PFSK-1 (cell line): Measurements from ENCODE around the gene SNRNP48.

ENCODE experiments used
- FOXP2 ChIP-seq: optimal IDR thresholded peaks from 2 replicates; pipeline ENCODE3; 2011; ENCODE audit warnings: borderline replicate concordance, control low read depth, inconsistent platforms; ENCODE audit not compliant: insufficient read depth; ENCODE audit errors: extremely low read length, extremely low read depth
- POLR2AphosphoS5 ChIP-seq: IDR thresholded peaks from 2 replicates; pipeline ENCODE4 v1.6.1; 2012; ENCODE audit warnings: low read depth, mild to moderate bottlenecking, control low read depth, low read length, moderate library complexity
- SIN3A ChIP-seq: IDR thresholded peaks from 2 replicates; pipeline ENCODE4 v1.6.1; 2012; ENCODE audit warnings: mild to moderate bottlenecking, low read length, moderate library complexity, borderline replicate concordance; ENCODE audit not compliant: insufficient read depth
- TAF1 ChIP-seq: IDR thresholded peaks from 2 replicates; pipeline ENCODE4 v1.6.1; 2012; ENCODE audit warnings: low read length, control low read depth, borderline replicate concordance; ENCODE audit not compliant: insufficient read depth
- TF ChIP-seq, protein P1 (sequence below), 2 experiments: IDR thresholded peaks; 2 replicates each; pipeline versions ENCODE4 v1.6.1 to v1.8.0; 2011 to 2012; ENCODE audit warnings: low read depth in 2 of 2, low read length in 2 of 2, control low read depth in 1 of 2, inconsistent platforms in 1 of 2, mild to moderate bottlenecking in 1 of 2, moderate library complexity in 1 of 2; ENCODE audit not compliant: insufficient read depth in 1 of 2

DNA sequence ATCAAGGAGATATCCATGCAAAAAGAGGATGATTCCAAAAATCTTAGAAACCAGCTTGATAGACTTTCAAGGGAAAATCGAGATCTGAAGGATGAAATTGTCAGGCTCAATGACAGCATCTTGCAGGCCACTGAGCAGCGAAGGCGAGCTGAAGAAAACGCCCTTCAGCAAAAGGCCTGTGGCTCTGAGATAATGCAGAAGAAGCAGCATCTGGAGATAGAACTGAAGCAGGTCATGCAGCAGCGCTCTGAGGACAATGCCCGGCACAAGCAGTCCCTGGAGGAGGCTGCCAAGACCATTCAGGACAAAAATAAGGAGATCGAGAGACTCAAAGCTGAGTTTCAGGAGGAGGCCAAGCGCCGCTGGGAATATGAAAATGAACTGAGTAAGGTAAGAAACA lies 10.1 kb upstream of the SNRNP48 start:
- no peak for TF ChIP-seq SIN3A
- TF ChIP-seq, protein P1, sequence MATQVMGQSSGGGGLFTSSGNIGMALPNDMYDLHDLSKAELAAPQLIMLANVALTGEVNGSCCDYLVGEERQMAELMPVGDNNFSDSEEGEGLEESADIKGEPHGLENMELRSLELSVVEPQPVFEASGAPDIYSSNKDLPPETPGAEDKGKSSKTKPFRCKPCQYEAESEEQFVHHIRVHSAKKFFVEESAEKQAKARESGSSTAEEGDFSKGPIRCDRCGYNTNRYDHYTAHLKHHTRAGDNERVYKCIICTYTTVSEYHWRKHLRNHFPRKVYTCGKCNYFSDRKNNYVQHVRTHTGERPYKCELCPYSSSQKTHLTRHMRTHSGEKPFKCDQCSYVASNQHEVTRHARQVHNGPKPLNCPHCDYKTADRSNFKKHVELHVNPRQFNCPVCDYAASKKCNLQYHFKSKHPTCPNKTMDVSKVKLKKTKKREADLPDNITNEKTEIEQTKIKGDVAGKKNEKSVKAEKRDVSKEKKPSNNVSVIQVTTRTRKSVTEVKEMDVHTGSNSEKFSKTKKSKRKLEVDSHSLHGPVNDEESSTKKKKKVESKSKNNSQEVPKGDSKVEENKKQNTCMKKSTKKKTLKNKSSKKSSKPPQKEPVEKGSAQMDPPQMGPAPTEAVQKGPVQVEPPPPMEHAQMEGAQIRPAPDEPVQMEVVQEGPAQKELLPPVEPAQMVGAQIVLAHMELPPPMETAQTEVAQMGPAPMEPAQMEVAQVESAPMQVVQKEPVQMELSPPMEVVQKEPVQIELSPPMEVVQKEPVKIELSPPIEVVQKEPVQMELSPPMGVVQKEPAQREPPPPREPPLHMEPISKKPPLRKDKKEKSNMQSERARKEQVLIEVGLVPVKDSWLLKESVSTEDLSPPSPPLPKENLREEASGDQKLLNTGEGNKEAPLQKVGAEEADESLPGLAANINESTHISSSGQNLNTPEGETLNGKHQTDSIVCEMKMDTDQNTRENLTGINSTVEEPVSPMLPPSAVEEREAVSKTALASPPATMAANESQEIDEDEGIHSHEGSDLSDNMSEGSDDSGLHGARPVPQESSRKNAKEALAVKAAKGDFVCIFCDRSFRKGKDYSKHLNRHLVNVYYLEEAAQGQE (IDR thresholded peaks at IDR 0.05; ENCODE audit: insufficient read depth in 1 of 2, low read depth in 2 of 2, low read length in 2 of 2), result no peak
- TF ChIP-seq POLR2AphosphoS5, result no peak
- no peak for TF ChIP-seq TAF1
- no peak for TF ChIP-seq FOXP2
